GDM1 (cell line): ENCODE data around the gene ARSA.
"Not testable (repeated sequence)": the region's sequence is repeated elsewhere in the genome, so short reads cannot be mapped to it uniquely, and the experiment has no call there.

Experiments
- DNase-seq: peaks from one replicate; lab custom pipeline; 2025; lab: John Stamatoyannopoulos, UW

Gene ARSA

GRCh38 chr22:50621948-50622722, 5.8 kb downstream of the ARSA start:
- no peak for DNase-seq

GRCh38 chr22:50621356-50621880, 6.5 kb downstream of the ARSA start:
- peak; percentile 61 for DNase-seq

DNA sequence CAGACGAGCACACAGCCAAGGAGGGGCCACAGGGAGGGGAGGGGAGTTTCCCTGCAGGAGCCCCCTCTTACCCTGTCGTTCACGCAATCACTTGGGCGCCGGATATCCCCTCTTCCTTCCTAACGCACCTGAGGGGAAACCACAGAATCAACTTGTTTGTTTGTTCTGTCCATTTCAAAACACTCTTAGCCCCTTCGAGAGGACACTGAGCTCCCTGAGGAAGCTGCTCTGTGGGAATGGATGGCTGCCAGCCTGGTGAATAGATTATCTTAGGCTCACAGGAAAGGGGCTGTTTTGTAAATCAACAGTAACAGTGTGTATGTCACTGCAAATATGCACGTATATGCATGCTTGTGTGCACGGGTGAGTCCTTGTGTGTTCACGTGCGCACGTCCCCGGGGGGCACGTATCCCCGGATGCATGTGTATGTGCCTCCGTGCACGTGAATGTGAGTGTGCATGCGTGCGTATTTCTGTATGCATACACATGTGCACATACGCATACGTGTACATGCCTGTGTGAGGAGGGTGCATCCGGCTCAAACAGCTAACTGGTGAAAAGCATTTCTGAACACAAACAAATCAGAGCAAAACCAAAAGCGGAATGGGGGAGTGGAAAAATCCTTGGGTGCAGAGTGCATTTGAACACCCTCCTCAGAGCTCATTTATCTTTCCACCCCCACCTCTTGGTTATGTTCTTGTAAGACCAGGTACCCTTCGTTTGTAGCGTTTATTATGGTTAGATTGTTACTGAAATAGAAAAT, 7.2 kb downstream of the ARSA start:
- DNase-seq, result peak; percentile 74

GRCh38 chr22:50614296-50614695, 13.7 kb downstream of the ARSA start:
- DNase-seq, result not testable (repeated sequence)

- no peak for DNase-seq
Measured at GRCh38 chr22:50613291-50613981, 14.5 kb downstream of the ARSA start.

DNA sequence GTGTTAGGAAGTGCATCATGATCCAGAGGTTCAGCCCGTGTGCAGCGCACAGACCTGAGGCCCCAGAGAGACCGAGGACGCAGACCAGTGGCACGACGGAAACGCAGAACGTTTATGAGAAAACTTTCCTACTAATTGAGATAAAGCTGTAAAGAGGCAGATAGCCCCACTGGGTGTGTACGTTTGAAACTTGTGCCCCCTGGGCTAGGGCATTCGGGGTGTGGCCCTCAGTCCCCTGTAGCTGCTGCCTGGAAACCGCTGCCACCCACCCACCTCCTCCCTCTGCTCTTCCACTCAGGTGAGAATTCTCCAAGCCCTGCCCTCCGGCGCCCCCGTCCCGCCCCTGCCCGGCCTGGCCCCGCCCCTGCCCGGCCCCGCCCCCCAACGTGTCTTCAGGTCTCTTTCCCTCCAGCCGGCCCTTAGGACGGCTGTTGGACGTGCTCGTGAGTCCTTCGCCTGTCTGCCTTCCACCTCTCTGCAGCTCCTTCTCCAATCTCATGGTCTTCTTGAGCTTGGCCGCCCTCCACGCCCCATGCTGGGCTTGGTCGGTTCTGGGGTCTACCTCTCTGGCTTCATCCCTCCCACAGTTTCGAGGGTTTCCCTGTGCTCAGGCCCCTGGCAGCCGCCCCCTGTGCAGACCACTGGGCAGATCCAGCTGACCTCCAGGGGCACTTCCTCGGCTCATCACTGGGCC, 15.3 kb downstream of the ARSA start:
- DNase-seq, result no peak

DNA sequence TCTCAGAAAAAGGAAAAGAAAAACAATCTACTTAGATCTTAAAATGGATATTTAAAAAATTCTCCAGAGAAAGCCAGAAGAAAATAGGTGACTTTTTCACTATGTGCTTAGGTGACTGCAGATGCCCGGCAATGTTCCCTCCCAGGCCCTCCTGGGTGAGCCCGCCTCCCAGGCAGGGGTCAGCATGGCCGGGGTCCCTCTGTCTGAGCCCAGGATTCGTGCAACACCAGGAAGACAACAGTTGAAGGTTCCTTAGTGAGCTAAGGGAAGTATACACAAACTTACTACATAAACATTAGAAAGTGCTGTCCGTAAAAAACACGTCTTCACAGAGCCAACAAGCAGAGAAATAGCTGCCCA, 15.8 kb downstream of the ARSA start:
- no peak for DNase-seq

DNA sequence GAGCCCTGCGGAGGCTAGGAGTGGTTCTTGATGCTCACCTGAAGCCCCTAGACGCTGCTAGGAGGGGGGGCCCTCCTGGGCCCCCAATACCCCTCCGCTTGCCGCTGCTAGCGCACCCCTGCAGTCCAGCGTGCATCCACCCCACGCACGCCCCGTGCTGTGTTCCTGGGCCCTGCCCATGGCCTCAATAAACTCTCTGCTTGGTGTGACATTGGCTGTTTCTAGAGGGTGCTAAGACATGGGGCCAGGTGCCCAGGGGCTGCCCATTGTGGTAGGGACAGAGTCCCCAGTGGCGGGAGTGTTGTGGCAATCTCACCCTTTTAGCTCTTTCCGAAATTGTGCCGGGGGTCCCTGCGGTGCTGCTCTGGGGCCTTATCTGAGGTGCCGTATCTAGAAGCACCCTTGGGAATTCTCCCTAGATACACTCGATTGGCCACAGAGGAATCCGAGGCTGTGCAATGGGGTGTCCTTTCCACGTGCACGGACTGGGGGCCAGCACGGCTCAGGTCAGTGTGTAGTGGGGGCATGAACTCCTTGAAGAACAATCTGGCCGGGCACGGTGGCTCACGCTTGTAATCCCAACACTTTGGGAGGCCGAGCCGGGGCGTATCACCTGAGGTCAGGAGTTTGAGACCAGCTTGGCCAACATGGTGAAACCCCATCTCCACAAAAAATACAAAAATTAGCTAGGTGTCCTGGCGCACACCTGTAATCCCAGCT, 16.5 kb downstream of the ARSA start:
- no peak for DNase-seq

DNA sequence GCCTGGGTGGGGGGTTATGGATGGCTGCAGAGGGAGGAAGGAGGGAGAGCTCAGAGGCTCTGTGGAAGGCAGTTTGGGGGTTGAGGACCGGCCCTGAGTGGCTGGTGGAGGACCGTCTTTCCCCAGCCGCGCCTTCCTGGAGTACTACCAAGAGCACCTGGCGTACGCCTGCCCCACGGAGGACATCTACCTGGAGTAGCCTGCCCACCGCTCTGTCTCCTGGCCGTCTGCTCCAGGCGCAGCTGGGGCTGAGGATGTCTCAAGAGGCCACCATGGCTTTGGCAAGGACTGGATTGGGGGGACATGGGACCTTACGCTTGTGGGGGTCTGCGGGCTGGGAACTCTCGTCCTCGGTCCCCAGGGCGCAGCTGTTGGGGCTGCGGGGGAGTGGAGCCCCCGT, 17.4 kb downstream of the ARSA start:
- no peak for DNase-seq

GRCh38 chr22:50610041-50610451, 17.9 kb downstream of the ARSA start:
- no peak for DNase-seq

GRCh38 chr22:50609599-50609998, 18.4 kb downstream of the ARSA start:
- no peak for DNase-seq

GRCh38 chr22:50608996-50609395, 19.0 kb downstream of the ARSA start:
- no peak for DNase-seq

DNA sequence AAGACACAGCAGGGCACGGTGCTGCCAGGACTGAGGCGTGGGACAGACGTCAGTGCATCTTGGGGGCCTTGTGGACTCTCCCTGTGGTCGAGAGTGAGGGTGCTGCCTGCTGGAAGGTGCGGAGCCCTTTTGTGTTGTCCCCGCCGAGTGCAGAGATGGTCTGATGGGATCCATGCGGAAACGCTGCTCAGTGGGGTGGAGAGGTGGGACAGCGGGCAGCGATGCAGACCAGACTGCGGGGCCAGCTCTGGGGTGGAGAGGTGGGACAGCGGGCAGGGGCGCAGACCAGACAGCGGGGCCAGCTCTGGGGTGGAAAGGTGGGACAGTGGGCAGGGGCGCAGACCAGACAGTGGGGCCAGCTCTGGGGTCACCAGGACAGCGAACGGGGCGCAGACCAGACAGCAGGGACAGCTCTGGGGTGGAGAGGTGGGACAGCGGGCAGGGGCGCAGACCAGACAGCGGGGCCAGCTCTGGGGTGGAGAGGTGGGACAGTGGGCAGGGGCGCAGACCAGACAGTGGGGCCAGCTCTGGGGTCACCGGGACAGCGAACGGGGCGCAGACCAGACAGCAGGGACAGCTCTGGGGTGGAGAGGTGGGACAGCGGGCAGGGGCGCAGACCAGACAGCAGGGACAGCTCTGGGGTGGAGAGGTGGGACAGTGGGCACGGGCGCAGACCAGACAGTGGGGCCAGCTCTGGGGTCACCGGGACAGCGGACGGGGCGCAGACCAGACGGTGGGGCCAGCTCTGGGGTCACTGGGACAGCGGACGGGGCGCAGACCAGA, 19.7 kb downstream of the ARSA start:
- not testable (repeated sequence) for DNase-seq

- DNase-seq, result no peak
Measured at GRCh38 chr22:50607659-50608020, 20.3 kb downstream of the ARSA start.

DNA sequence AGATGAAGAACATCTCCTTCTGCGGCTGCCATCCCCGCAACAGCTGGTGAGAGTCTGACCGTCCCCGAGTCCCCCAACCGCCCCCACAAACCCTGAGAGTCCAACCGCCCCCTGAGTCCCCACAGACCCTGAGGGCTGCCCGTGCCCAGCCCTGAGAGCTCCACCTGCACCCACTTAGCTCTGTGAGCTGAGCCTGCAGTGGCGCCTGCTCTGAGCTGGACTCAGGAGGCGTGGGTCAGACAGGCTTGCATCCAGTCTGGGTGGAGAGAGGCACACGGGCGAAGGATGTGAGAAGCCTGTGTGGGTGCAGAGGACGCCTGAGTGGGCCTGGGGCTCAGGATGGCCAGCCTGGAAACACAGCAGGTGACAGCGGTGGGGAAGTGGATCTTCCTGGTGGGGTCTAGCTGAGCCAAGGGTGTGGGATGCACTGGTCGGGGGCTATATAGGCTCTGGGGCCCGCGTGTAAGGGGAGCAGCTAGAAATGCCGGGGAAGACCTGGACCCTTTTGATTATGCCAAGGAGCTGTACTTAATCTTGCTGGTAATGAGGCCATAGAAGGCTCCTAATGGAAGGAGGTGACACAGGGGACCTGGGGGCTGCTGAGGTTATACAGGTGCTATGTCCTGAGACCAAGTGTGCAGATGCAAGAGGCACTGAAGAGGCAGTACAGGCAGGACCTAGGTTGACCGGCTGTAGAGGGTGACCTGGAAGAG, 20.9 kb downstream of the ARSA start:
- no peak for DNase-seq

GRCh38 chr22:50606165-50606945, 21.6 kb downstream of the ARSA start:
- DNase-seq, result no peak

- DNase-seq, result no peak
Measured at GRCh38 chr22:50605613-50606074, 22.3 kb downstream of the ARSA start.

DNA sequence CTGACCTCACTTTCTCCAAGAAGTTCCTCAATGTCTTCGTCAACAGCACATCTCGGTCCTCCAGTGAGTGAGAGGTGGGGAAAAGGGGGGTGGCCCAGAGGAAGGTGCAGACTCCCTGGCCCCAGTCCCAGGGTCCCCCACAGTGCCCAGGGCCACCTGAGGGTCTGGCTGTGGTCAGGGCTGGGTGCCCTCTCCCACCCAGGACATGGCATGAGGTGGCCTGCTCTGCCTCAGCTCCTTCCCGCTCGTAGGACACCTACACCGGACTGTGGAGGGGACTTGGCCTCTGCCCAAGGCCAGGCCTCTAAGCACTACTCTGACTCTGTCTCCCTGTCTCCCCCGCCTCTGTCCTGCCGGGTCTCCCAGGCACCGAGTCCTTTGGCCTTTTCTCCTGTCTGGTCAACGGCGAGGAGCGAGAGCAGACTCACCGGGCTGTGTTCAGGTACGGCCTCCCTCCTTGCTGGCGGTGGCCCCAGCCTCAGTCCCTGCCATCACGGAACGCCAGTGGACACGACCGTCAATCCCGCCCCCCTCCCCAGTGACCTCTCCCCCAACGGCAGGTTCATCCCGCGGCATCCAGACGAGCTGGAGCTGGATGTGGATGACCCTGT, 22.8 kb downstream of the ARSA start:
- no peak for DNase-seq
